ENCODE results near the gene CDCA4.

The CDCA4 gene

DNA sequence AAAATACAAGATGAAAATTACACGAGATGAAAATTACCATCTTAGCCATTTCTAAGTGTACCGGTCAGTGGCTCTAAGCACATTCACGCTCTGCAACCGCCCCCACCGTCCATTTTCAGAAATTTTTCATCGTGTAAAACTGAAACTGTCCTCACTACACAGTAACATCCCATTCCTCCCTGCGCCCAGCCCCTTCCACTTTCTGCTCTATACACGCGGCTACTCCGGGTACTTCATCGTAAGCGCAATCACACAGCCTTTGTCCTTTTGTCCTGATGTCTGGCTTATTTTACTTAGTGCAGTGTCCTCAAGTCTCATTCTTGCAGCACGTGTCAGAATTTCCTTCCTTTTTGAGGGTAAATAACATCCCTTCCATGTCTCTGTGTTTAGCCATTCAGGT is 47.9 kb upstream of the CDCA4 start:
- no peaks in the 10 kb centered on the region for H3F3A ChIP-seq (ENCODE audit: insufficient read depth, low read length)
- H3K27ac ChIP-seq (ENCODE audit: low read depth, low read length, poor library complexity, severe bottlenecking), result no peak overlapping the region
- TF ChIP-seq, protein P1, sequence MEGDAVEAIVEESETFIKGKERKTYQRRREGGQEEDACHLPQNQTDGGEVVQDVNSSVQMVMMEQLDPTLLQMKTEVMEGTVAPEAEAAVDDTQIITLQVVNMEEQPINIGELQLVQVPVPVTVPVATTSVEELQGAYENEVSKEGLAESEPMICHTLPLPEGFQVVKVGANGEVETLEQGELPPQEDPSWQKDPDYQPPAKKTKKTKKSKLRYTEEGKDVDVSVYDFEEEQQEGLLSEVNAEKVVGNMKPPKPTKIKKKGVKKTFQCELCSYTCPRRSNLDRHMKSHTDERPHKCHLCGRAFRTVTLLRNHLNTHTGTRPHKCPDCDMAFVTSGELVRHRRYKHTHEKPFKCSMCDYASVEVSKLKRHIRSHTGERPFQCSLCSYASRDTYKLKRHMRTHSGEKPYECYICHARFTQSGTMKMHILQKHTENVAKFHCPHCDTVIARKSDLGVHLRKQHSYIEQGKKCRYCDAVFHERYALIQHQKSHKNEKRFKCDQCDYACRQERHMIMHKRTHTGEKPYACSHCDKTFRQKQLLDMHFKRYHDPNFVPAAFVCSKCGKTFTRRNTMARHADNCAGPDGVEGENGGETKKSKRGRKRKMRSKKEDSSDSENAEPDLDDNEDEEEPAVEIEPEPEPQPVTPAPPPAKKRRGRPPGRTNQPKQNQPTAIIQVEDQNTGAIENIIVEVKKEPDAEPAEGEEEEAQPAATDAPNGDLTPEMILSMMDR (IDR thresholded peaks at IDR 0.05; ENCODE audit: low read length), result no peak
- TF ChIP-seq EZH2 (IDR thresholded peaks at IDR 0.05; ENCODE audit: borderline replicate concordance, low read length), result no peak
- no peaks in the 10 kb centered on the region for H3K4me1 ChIP-seq (ENCODE audit: insufficient read depth, low read length, severe bottlenecking)
- no peak overlapping the region for H3K4me3 ChIP-seq (ENCODE audit: low read depth, low read length, poor library complexity, severe bottlenecking)
- no peaks in the 10 kb centered on the region for H3K9me2 ChIP-seq (ENCODE audit: low read depth, low read length)
- H3K9me3 ChIP-seq (ENCODE audit: low read length), result no peaks in the 10 kb centered on the region
- no peak overlapping the region for H2AFZ ChIP-seq (ENCODE audit: low read length)
- no peaks in the 10 kb centered on the region for H3K79me2 ChIP-seq (ENCODE audit: insufficient read depth, low read length)
- H3K27me3 ChIP-seq (ENCODE audit: insufficient read depth, low read length), result peaks cover 29% of the 10 kb centered on the region
- no peaks in the 10 kb centered on the region for H3K36me3 ChIP-seq (ENCODE audit: insufficient read depth, low read length)
- H3K4me2 ChIP-seq (ENCODE audit: low read length), result no peak overlapping the region
- H4K20me1 ChIP-seq (ENCODE audit: insufficient read depth, low read length), result no peaks in the 10 kb centered on the region
- H3K9ac ChIP-seq (ENCODE audit: low read length), result no peak overlapping the region

DNA sequence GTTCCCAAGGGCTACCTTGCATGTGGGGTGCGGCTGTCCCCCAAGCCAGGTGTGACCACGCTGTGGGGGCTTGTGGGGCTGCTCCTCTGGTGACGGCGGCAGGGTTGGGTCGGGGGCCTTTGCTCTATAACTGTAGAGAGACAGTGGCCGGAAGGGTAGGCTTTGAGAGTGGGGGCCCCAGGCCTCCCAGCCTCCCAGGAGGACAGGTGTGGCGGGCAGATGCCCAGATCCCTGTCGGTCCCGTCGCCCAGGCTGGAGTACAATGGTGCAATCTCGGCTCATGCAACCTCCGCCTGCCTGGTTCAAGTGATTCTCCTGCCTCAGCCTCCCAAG is 47.1 kb upstream of the CDCA4 start:
- Histone ChIP-seq H3K27me3 (ENCODE audit: insufficient read depth, low read length) (peaks cover 32% of the 10 kb centered on the region), H3K4me3 (ENCODE audit: low read depth, low read length, poor library complexity, severe bottlenecking) (no peak overlapping the region), H4K20me1 (ENCODE audit: insufficient read depth, low read length) (no peaks in the 10 kb centered on the region), H3K9ac (ENCODE audit: low read length) (no peak overlapping the region), H3K9me3 (ENCODE audit: low read length) (no peaks in the 10 kb centered on the region), H3K27ac (ENCODE audit: low read depth, low read length, poor library complexity, severe bottlenecking) (no peak overlapping the region), H3K36me3 (ENCODE audit: insufficient read depth, low read length) (no peaks in the 10 kb centered on the region), H3K4me2 (ENCODE audit: low read length) (no peak overlapping the region), H3K9me2 (ENCODE audit: low read depth, low read length) (no peaks in the 10 kb centered on the region), H2AFZ (ENCODE audit: low read length) (no peak overlapping the region), H3K4me1 (ENCODE audit: insufficient read depth, low read length, severe bottlenecking) (no peaks in the 10 kb centered on the region), H3K79me2 (ENCODE audit: insufficient read depth, low read length) (no peaks in the 10 kb centered on the region), H3F3A (ENCODE audit: insufficient read depth, low read length) (no peaks in the 10 kb centered on the region)
- TF ChIP-seq, protein P1 (IDR thresholded peaks at IDR 0.05; ENCODE audit: low read length), result no peak
- TF ChIP-seq EZH2 (IDR thresholded peaks at IDR 0.05; ENCODE audit: borderline replicate concordance, low read length), result no peak

DNA sequence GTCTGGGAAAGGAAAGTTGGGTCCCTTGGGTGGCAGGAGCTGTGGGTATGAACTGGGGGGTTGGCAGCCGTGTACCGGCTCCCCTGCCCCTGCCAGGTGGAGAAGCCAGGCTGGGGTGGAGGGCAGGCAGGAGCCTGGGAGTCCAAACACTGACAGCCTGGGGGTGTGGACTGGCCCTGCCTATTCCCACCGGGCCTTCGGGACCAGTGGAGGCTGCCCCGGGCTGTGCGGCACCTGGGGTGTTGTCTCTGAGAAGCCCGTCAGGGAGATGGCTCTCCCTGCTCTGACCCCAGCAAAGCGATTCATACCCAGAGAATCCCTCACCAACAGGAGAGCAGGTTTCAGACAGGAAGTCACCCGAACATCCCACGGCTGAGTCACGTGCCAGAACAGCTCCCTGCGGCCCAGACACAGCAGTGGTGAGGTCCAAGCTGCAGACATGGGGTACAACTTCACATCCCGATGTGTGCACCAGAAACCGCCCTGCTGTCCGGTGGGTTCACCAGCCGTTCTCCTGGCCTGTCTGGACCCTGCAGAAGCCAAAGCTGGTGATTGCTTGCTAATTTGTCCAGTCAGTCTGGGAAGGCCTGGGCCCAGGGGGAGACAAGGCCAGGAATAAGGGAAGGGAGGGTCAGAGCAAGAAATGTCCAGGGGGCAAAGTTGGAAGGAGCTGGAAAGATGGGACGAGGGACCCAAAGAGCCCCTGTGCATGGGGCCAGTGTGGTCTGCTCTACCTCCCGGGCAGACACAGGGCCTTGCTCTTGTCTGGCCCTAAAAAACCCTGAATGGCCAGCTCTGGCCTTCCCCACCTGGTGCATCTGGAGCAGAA is 46.5 kb upstream of the CDCA4 start:
- Histone ChIP-seq H3K27me3 (ENCODE audit: insufficient read depth, low read length) (peaks cover 33% of the 10 kb centered on the region), H3F3A (ENCODE audit: insufficient read depth, low read length) (no peaks in the 10 kb centered on the region), H3K9me3 (ENCODE audit: low read length) (no peaks in the 10 kb centered on the region), H3K4me1 (ENCODE audit: insufficient read depth, low read length, severe bottlenecking) (no peaks in the 10 kb centered on the region), H3K4me3 (ENCODE audit: low read depth, low read length, poor library complexity, severe bottlenecking) (no peak overlapping the region), H4K20me1 (ENCODE audit: insufficient read depth, low read length) (no peaks in the 10 kb centered on the region), H3K36me3 (ENCODE audit: insufficient read depth, low read length) (no peaks in the 10 kb centered on the region), H3K9me2 (ENCODE audit: low read depth, low read length) (no peaks in the 10 kb centered on the region), H3K27ac (ENCODE audit: low read depth, low read length, poor library complexity, severe bottlenecking) (no peak overlapping the region), H3K9ac (ENCODE audit: low read length) (no peak overlapping the region), H3K4me2 (ENCODE audit: low read length) (no peak overlapping the region), H2AFZ (ENCODE audit: low read length) (no peak overlapping the region), H3K79me2 (ENCODE audit: insufficient read depth, low read length) (no peaks in the 10 kb centered on the region)
- no peak for TF ChIP-seq EZH2 (IDR thresholded peaks at IDR 0.05; ENCODE audit: borderline replicate concordance, low read length)
- TF ChIP-seq, protein P1 (IDR thresholded peaks at IDR 0.05; ENCODE audit: low read length), result no peak
